HEK293T (cell line): ENCODE measurements around the gene CFAP47.
"Not testable (repeated sequence)": the region's sequence is repeated elsewhere in the genome, so short reads cannot be mapped to it uniquely, and the experiment has no call there.

ENCODE experiments used
- CTCF ChIA-PET: fragments of 350-600 bp; formaldehyde crosslinking; extraction: SDS; loops from one replicate; lab custom pipeline; 2021; ENCODE audit warnings: antibody characterized with exemption, inconsistent platforms; lab: Yijun Ruan, JAX
- POLR2A ChIA-PET: fragments of 350-600 bp; formaldehyde crosslinking; extraction: SDS; loops from one replicate; lab custom pipeline; 2020; ENCODE audit warnings: antibody characterized with exemption, inconsistent platforms; lab: Yijun Ruan, JAX
- DNase-seq: peaks from one replicate; pipeline ENCODE4 v3.0.0; 2012; ENCODE audit warnings: mixed read lengths; ENCODE audit errors: extremely low spot score
- ARNT ChIP-seq: fragments of 450-650 bp; IDR thresholded peaks from 2 replicates; pipeline ENCODE4 v1.6.1; 2017; ENCODE audit warnings: mild to moderate bottlenecking
- BHLHE40 ChIP-seq: fragments of 450-650 bp; IDR thresholded peaks from 2 replicates; pipeline ENCODE4 v1.6.1; 2016; ENCODE audit warnings: mild to moderate bottlenecking, moderate library complexity, borderline replicate concordance
- CTBP1 ChIP-seq: fragments of 450-650 bp; IDR thresholded peaks from 2 replicates; pipeline ENCODE4 v1.6.1; 2016; ENCODE audit warnings: borderline replicate concordance
- ELF4 ChIP-seq: fragments of 450-650 bp; IDR thresholded peaks from 2 replicates; pipeline ENCODE4 v1.6.1; 2017; ENCODE audit warnings: antibody characterized with exemption
- FOXA1 ChIP-seq: fragments of 450-650 bp; IDR thresholded peaks from 2 replicates; pipeline ENCODE4 v1.6.1; 2016; ENCODE audit warnings: mild to moderate bottlenecking
- FOXK2 ChIP-seq: fragments of 450-650 bp; IDR thresholded peaks from 2 replicates; pipeline ENCODE4 v1.6.1; 2016; ENCODE audit warnings: mild to moderate bottlenecking
- FOXM1 ChIP-seq: fragments of 450-650 bp; IDR thresholded peaks from 2 replicates; pipeline ENCODE4 v1.6.1; 2017; ENCODE audit warnings: mild to moderate bottlenecking, borderline replicate concordance
- HDGF ChIP-seq: fragments of 450-650 bp; IDR thresholded peaks from 2 replicates; pipeline ENCODE4 v1.6.1; 2017; ENCODE audit warnings: antibody characterized with exemption, borderline replicate concordance
- L3MBTL2 ChIP-seq: fragments of 450-650 bp; conservative IDR thresholded peaks from 2 replicates; pipeline ENCODE4 v1.6.1; 2016; ENCODE audit warnings: mild to moderate bottlenecking
- LEF1 ChIP-seq: fragments of 450-650 bp; IDR thresholded peaks from 2 replicates; pipeline ENCODE4 v1.6.1; 2017; ENCODE audit warnings: mild to moderate bottlenecking, borderline replicate concordance
- NFRKB ChIP-seq: fragments of 450-650 bp; IDR thresholded peaks from 2 replicates; pipeline ENCODE4 v1.6.1; 2016; ENCODE audit warnings: mild to moderate bottlenecking, moderate library complexity
- PKNOX1 ChIP-seq: fragments of 450-650 bp; IDR thresholded peaks from 2 replicates; pipeline ENCODE4 v1.6.1; 2016
- SP1 ChIP-seq: fragments of 450-650 bp; IDR thresholded peaks from 2 replicates; pipeline ENCODE4 v1.6.1; 2017
- SUZ12 ChIP-seq: fragments of 450-650 bp; IDR thresholded peaks from 2 replicates; pipeline ENCODE4 v1.6.1; 2016; ENCODE audit warnings: mild to moderate bottlenecking
- TARDBP ChIP-seq: fragments of 450-650 bp; IDR thresholded peaks from 2 replicates; pipeline ENCODE4 v1.6.1; 2016
- ZNF384 ChIP-seq: fragments of 450-650 bp; IDR thresholded peaks from 2 replicates; pipeline ENCODE4 v1.6.1; 2016

CFAP47 gene

GRCh38 chrX:36035550-36035949 is 116.0 kb downstream of the CFAP47 start:
- ChIA-PET CTCF (no interaction called here), POLR2A (no interaction called here)
- DNase-seq: no peak
- TF ChIP-seq NFRKB (no peak), ELF4 (no peak), ZNF384 (no peak), LEF1 (no peak), FOXM1 (no peak), PKNOX1 (no peak), ARNT (no peak), HDGF (no peak)

DNA sequence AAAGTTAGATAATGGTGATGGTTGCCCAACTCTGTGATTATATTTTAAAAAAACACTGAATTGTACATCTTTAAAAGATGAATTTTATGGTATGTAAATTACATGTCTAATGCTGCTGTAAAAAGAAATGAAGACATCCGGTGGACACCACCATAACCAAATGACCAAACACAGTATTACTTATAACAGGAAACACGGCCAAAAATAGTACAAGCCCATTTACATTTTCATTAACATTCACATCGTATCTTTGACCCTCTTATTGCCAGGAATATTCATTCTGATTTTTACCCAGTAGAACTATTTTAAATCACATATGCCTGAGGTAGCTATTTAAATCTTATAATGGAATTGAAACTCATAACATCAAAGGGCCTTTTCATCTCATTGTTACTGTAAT is 143.2 kb downstream of the CFAP47 start:
- ChIA-PET CTCF (no interaction called here), POLR2A (no interaction called here)
- no peak for DNase-seq
- no peak for TF ChIP-seq FOXK2
- TF ChIP-seq NFRKB: no peak
- TF ChIP-seq L3MBTL2: no peak
- TF ChIP-seq LEF1: no peak
- no peak for TF ChIP-seq TARDBP
- no peak for TF ChIP-seq ARNT
- TF ChIP-seq BHLHE40: no peak
- TF ChIP-seq PKNOX1: no peak
- TF ChIP-seq FOXA1: no peak

GRCh38 chrX:36071061-36071460 is 151.5 kb downstream of the CFAP47 start:
- TF ChIP-seq FOXK2 (no peak), L3MBTL2 (no peak), SP1 (no peak), LEF1 (no peak), HDGF (no peak), FOXM1 (no peak), CTBP1 (no peak), ELF4 (no peak), PKNOX1 (no peak), FOXA1 (no peak), ARNT (no peak), BHLHE40 (no peak), TARDBP (no peak), NFRKB (no peak), SUZ12 (no peak), ZNF384 (no peak)
- POLR2A ChIA-PET: no interaction called here
- DNase-seq: no peak
- CTCF ChIA-PET: no interaction called here

GRCh38 chrX:36075009-36075408 is 155.5 kb downstream of the CFAP47 start:
- POLR2A ChIA-PET, CTCF ChIA-PET, DNase-seq: not testable (repeated sequence)

DNA sequence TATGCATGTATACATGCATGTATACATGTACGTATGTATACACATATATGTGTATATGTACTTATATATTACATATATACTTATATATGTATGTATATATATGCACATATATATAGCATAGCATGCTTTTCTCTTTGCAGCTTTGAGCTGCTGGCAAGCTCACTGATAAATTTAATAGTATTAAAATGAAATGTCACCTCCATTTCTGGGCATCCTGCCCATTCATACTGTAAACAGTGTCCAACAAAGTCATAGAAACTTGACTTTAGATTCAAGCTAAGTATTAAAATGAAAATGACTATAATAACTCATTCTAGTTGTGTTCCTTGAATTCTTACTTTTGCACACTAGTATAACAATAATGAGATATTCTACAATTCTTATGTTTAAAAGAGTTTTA is 163.7 kb downstream of the CFAP47 start:
- POLR2A ChIA-PET: no interaction called here
- CTCF ChIA-PET: no interaction called here
- TF ChIP-seq PKNOX1: no peak
- TF ChIP-seq FOXA1: no peak
- no peak for TF ChIP-seq SP1
- no peak for TF ChIP-seq SUZ12
- TF ChIP-seq ZNF384: no peak
- TF ChIP-seq ELF4: no peak
- TF ChIP-seq FOXM1: no peak
- no peak for TF ChIP-seq L3MBTL2
- TF ChIP-seq NFRKB: no peak
- no peak for TF ChIP-seq BHLHE40
- no peak for TF ChIP-seq HDGF
- DNase-seq: no peak

- TF ChIP-seq ZNF384 (no peak), CTBP1 (no peak), ELF4 (no peak), LEF1 (no peak), FOXK2 (no peak), NFRKB (no peak), FOXM1 (no peak), L3MBTL2 (no peak), TARDBP (no peak)
- CTCF ChIA-PET: no interaction called here
- POLR2A ChIA-PET: no interaction called here
- DNase-seq: no peak
Observed at GRCh38 chrX:36087366-36087765, 167.8 kb downstream of the CFAP47 start.

DNA sequence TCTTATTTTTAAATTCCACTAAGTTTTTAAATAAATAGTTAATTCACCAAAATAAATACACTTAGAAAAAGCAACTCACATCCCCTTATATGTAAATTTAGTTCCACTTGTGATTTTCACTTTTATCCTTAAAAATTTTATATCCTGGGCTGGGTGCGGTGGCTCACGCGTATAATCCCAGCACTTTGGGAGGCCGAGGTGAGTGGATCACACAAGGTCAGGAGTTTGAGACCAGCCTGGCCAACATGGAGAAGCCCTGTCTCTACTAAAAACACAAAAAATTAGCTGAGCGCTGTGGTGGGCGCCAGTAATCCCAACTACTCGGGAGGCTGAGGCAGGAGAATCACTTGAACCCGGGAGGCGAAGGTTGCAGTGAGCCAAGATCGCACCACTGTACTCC is 169.4 kb downstream of the CFAP47 start:
- POLR2A ChIA-PET, CTCF ChIA-PET, DNase-seq: not testable (repeated sequence)
